DND-41 (cell line): ENCODE measurements around the gene LILRB2.
"Not testable (repeated sequence)": the region's sequence is repeated elsewhere in the genome, so short reads cannot be mapped to it uniquely, and the experiment has no call there.

Experiments
- ATAC-seq: fragments of 200-7000 bp; cut with Tn5 transposase; 3 replicates; pipeline ENCODE4 v1.9.1; 2021; ENCODE audit warnings: low read depth; ENCODE audit not compliant: insufficient read depth
- DNase-seq: peaks from one replicate; pipeline ENCODE4 v3.0.0-alpha.2; 2020
- H2AFZ ChIP-seq: 2 replicates; pipeline ENCODE4 v1.6.0; 2012; ENCODE audit warnings: low read depth, low read length
- H3K27ac ChIP-seq: 2 replicates; pipeline ENCODE4 v1.5.1; 2012; ENCODE audit warnings: low read length, inconsistent platforms
- H3K27me3 ChIP-seq: fragments of 200-600 bp; sonication (generic); 2 replicates; pipeline ENCODE4 v1.6.0; 2012; ENCODE audit warnings: low read length, mild to moderate bottlenecking, inconsistent platforms; ENCODE audit not compliant: insufficient read depth, poor library complexity
- H3K36me3 ChIP-seq: 2 replicates; pipeline ENCODE4 v1.5.1; 2012; ENCODE audit warnings: low read length, inconsistent platforms; ENCODE audit not compliant: insufficient read depth
- H3K4me1 ChIP-seq: 2 replicates; pipeline ENCODE4 v1.5.1; 2012; ENCODE audit warnings: mild to moderate bottlenecking, low read length; ENCODE audit not compliant: insufficient read depth
- H3K4me2 ChIP-seq: 2 replicates; pipeline ENCODE4 v1.6.0; 2012; ENCODE audit warnings: mild to moderate bottlenecking, moderate library complexity, low read length, inconsistent platforms; ENCODE audit not compliant: insufficient read depth
- H3K4me3 ChIP-seq, 2 experiments: fragments of 200-600 bp in 1 of 2; shearing (Covaris generic) in 1 of 2; 2 replicates each; pipeline ENCODE4 v1.5.1; 2012 to 2016; ENCODE audit warnings: inconsistent platforms in 2 of 2, low read length in 2 of 2, mild to moderate bottlenecking in 2 of 2, low read depth in 1 of 2, moderate library complexity in 1 of 2
- H3K79me2 ChIP-seq: 2 replicates; pipeline ENCODE4 v1.6.0; 2012; ENCODE audit warnings: low read length, inconsistent platforms; ENCODE audit not compliant: insufficient read depth
- H3K9ac ChIP-seq: 2 replicates; pipeline ENCODE4 v1.6.0; 2012; ENCODE audit warnings: low read depth, mild to moderate bottlenecking, inconsistent platforms, low read length, moderate library complexity
- H3K9me3 ChIP-seq: 2 replicates; pipeline ENCODE4 v1.5.1; 2012; ENCODE audit warnings: low read length, moderate library complexity, mild to moderate bottlenecking, inconsistent platforms; ENCODE audit not compliant: insufficient read depth, severe bottlenecking
- H4K20me1 ChIP-seq: 2 replicates; pipeline ENCODE4 v1.6.0; 2012; ENCODE audit warnings: low read length; ENCODE audit not compliant: insufficient read depth
- EZH2 ChIP-seq: IDR thresholded peaks from 3 replicates; pipeline ENCODE4 v1.6.1; 2012; ENCODE audit warnings: borderline replicate concordance, low read depth, mild to moderate bottlenecking, moderate library complexity, low read length, inconsistent platforms; ENCODE audit not compliant: severe bottlenecking
- TF ChIP-seq, protein P1 (sequence below): IDR thresholded peaks from 2 replicates; pipeline ENCODE4 v1.5.1; 2012; ENCODE audit warnings: borderline replicate concordance, low read length, moderate library complexity, mild to moderate bottlenecking; ENCODE audit not compliant: poor library complexity, severe bottlenecking; ENCODE audit errors: extremely low read depth

The LILRB2 gene

DNA sequence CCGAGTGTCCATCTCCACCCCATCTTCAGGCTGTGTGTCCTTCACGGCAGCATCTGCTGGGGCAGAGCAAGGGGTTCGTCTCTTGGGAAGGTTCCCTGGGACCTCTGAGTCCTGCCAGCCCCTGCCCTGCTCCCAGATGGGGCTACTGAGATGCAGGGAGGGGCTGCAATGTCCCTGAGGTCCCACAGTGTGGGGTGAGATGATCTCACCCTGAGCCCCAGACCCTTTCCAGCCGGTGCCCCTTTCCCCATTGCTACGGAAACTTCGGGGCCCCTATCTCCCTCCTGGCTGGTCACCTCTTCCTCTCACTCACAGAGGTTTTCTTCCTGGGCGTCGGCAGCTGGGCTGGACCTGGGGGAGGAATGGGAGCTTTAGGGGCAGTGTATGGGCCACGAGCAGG, 5.0 kb downstream of the LILRB2 start:
- TF ChIP-seq, protein P1, sequence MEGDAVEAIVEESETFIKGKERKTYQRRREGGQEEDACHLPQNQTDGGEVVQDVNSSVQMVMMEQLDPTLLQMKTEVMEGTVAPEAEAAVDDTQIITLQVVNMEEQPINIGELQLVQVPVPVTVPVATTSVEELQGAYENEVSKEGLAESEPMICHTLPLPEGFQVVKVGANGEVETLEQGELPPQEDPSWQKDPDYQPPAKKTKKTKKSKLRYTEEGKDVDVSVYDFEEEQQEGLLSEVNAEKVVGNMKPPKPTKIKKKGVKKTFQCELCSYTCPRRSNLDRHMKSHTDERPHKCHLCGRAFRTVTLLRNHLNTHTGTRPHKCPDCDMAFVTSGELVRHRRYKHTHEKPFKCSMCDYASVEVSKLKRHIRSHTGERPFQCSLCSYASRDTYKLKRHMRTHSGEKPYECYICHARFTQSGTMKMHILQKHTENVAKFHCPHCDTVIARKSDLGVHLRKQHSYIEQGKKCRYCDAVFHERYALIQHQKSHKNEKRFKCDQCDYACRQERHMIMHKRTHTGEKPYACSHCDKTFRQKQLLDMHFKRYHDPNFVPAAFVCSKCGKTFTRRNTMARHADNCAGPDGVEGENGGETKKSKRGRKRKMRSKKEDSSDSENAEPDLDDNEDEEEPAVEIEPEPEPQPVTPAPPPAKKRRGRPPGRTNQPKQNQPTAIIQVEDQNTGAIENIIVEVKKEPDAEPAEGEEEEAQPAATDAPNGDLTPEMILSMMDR, result no peak
- H3K4me2 ChIP-seq, result no peak overlapping the region
- H4K20me1 ChIP-seq, result no peaks in the 10 kb centered on the region
- H3K27me3 ChIP-seq, result no peaks in the 10 kb centered on the region
- H3K27ac ChIP-seq, result no peak overlapping the region
- H3K36me3 ChIP-seq, result no peaks in the 10 kb centered on the region
- H3K4me1 ChIP-seq, result no peaks in the 10 kb centered on the region
- no peaks in the 10 kb centered on the region for H3K79me2 ChIP-seq
- H3K9me3 ChIP-seq, result no peaks in the 10 kb centered on the region
- H3K4me3 ChIP-seq, result no peak overlapping the region
- DNase-seq (no peak), ATAC-seq (no peak)
- H2AFZ ChIP-seq, result no peak overlapping the region
- no peak overlapping the region for H3K9ac ChIP-seq

DNA sequence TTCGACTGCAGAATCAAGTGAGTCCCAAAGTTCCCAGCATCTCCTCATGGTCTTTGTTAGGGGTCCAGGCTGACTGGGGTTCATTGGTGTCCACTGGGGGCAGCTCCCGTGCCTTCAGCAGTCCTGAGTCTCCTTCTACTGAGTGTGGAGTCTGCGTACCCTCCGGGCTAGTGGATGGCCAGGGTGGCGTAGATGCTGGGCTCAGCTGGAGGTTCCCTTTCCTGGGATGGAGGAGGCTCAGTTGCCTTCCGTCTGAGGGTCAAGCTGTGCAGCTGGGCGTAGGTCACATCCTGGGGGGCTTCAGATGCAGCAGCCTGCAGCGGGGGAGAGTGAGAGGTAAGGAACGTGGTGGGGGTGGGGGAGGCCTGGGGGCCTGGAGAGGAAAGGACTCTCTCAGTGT, 6.4 kb downstream of the LILRB2 start:
- not testable (repeated sequence) for H3K27ac ChIP-seq, ATAC-seq, H4K20me1 ChIP-seq, H3K9ac ChIP-seq, H3K4me3 ChIP-seq, H3K4me1 ChIP-seq, H2AFZ ChIP-seq, H3K79me2 ChIP-seq, H3K27me3 ChIP-seq, H3K9me3 ChIP-seq, H3K4me2 ChIP-seq, H3K36me3 ChIP-seq, DNase-seq

DNA sequence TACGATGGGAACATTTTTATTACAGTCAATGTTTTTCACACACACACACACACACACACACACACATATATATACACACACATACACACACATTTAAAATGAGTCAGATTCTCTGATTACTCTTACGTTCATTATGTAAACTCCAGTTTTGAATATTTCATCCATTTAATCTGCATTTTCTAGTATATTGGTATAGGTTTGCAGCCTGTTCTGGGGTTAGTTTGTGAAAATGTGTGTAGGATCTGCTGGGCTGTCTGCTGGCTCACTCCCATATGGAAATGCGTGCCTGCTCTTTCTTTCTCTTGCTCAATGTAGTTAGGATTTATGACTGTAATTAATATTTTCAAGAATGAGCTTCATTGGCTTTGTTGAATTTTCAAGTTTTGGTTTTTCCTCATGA, 7.1 kb downstream of the LILRB2 start:
- no peak overlapping the region for H3K9ac ChIP-seq
- TF ChIP-seq, protein P1, result no peak
- TF ChIP-seq EZH2, result no peak
- no peaks in the 10 kb centered on the region for H3K36me3 ChIP-seq
- H3K27me3 ChIP-seq, result peaks cover 6% of the 10 kb centered on the region
- no peaks in the 10 kb centered on the region for H4K20me1 ChIP-seq
- no peak overlapping the region for H3K27ac ChIP-seq
- H3K9me3 ChIP-seq, result no peaks in the 10 kb centered on the region
- H2AFZ ChIP-seq, result no peak overlapping the region
- DNase-seq (no peak), ATAC-seq (no peak)
- no peak overlapping the region for H3K4me2 ChIP-seq
- no peak overlapping the region for H3K4me3 ChIP-seq
- no peaks in the 10 kb centered on the region for H3K79me2 ChIP-seq
- H3K4me1 ChIP-seq, result no peaks in the 10 kb centered on the region

DNA sequence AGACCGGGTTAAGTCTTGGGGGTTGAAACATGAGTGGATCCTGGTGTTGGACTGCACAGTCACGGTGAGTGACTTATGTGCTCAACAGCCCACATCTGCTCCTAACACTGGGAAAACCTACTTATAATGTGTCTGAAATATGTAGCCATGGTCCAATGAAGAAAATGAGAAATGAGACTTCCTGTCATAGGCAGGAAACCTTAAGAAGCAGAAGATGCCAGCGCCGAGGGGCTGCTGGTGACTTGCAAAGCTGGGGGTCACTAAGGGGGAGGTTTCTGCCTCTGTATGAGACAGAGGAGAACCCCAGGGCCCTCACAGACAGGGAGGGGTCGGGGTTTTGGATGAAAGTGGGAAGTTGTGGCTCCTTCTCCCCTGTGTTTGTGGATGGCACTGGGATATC, 8.7 kb downstream of the LILRB2 start:
- not testable (repeated sequence) for H3K36me3 ChIP-seq, H2AFZ ChIP-seq, ATAC-seq, H4K20me1 ChIP-seq, H3K79me2 ChIP-seq, H3K9ac ChIP-seq, H3K4me3 ChIP-seq, DNase-seq, H3K9me3 ChIP-seq, H3K27ac ChIP-seq, H3K4me2 ChIP-seq, H3K4me1 ChIP-seq
- peaks cover 10% of the 10 kb centered on the region for H3K27me3 ChIP-seq

DNA sequence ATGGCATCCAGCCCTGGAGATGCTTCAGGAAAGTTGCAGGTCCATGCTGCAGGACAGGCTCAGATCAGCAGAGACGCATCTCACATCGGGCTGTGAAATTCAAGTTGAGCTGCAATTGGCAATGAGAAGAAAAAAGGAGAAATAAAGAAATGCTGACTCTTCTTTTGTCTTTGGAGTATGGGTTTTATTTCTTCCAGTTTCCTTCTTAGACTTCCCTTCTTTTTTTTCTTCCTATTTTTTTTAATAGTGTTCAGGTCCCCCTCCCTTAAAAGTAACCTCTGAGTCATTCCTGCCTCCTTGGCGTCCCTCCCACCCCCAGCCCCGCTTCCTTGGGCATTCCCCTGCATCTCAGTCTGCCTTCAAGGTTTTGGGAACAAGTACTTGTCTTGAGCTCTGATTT, 9.3 kb downstream of the LILRB2 start:
- not testable (repeated sequence) for H3K4me2 ChIP-seq, H3K27ac ChIP-seq, H3K79me2 ChIP-seq, H2AFZ ChIP-seq, H3K4me3 ChIP-seq, H3K4me1 ChIP-seq, H4K20me1 ChIP-seq, ATAC-seq, H3K9ac ChIP-seq, DNase-seq, H3K9me3 ChIP-seq, H3K36me3 ChIP-seq
- H3K27me3 ChIP-seq, result peaks cover 10% of the 10 kb centered on the region
